ENCODE measurements around the gene FBXL19.

The FBXL19 gene

GRCh38 chr16:30895627-30896260 lies 27.6 kb upstream of the FBXL19 start:
- H3K4me3 ChIP-seq (ENCODE audit: low read depth, low read length) = no peak overlapping the region
- DNase-seq (ENCODE audit: low read depth) = no peak
- TF ChIP-seq, protein P1, sequence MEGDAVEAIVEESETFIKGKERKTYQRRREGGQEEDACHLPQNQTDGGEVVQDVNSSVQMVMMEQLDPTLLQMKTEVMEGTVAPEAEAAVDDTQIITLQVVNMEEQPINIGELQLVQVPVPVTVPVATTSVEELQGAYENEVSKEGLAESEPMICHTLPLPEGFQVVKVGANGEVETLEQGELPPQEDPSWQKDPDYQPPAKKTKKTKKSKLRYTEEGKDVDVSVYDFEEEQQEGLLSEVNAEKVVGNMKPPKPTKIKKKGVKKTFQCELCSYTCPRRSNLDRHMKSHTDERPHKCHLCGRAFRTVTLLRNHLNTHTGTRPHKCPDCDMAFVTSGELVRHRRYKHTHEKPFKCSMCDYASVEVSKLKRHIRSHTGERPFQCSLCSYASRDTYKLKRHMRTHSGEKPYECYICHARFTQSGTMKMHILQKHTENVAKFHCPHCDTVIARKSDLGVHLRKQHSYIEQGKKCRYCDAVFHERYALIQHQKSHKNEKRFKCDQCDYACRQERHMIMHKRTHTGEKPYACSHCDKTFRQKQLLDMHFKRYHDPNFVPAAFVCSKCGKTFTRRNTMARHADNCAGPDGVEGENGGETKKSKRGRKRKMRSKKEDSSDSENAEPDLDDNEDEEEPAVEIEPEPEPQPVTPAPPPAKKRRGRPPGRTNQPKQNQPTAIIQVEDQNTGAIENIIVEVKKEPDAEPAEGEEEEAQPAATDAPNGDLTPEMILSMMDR (IDR thresholded peaks at IDR 0.05; ENCODE audit: insufficient read depth, low read depth, low read length, missing control alignments) = no peak

GRCh38 chr16:30896261-30896888 lies 27.0 kb upstream of the FBXL19 start, which contains the start of gene CTF1:
TSS of gene CTF1 (plus strand) at chr16:30896614. CDS start at chr16:30896644, 30 bp downstream.
- no peak for DNase-seq (ENCODE audit: low read depth)
- peak within 1 kb of the TSS; percentile 42 for H3K4me3 ChIP-seq (ENCODE audit: low read depth, low read length)
- TF ChIP-seq, protein P1 (IDR thresholded peaks at IDR 0.05; ENCODE audit: insufficient read depth, low read depth, low read length, missing control alignments) = no peak

GRCh38 chr16:30896889-30897733 lies 26.3 kb upstream of the FBXL19 start:
- H3K4me3 ChIP-seq (ENCODE audit: low read depth, low read length) = peak overlapping the region; percentile 42
- DNase-seq (ENCODE audit: low read depth) = peak; percentile 87
- TF ChIP-seq, protein P1 (IDR thresholded peaks at IDR 0.05; ENCODE audit: insufficient read depth, low read depth, low read length, missing control alignments) = no peak

DNA sequence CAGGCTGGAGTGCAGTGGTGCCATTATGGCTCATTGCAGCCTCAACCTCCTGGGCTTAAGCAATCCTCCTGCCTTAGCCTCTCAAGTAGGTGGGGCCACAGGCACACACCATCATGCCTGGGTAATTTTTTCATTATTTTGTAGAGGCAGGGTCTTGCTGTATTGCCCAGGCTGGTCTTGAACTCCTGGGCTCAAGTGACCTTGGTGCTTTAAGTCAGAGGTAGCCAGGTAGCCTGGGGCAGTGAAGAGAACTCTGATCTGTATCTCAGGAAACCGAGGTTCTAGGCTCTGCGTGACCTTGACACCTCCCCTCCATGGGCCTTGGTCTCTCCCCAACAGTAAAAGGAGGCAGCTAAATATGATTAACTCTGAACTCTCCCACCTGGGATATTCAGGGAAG lies 23.6 kb upstream of the FBXL19 start:
- DNase-seq (ENCODE audit: low read depth) = no peak
- TF ChIP-seq, protein P1 (IDR thresholded peaks at IDR 0.05; ENCODE audit: insufficient read depth, low read depth, low read length, missing control alignments) = no peak
- H3K4me3 ChIP-seq (ENCODE audit: low read depth, low read length) = no peak overlapping the region

GRCh38 chr16:30900588-30900987 lies 22.8 kb upstream of the FBXL19 start:
- TF ChIP-seq, protein P1 (IDR thresholded peaks at IDR 0.05; ENCODE audit: insufficient read depth, low read depth, low read length, missing control alignments) = no peak
- DNase-seq (ENCODE audit: low read depth) = no peak
- no peak overlapping the region for H3K4me3 ChIP-seq (ENCODE audit: low read depth, low read length)

GRCh38 chr16:30901201-30902028 lies 22.0 kb upstream of the FBXL19 start:
- peak overlapping the region; percentile 55 for H3K4me3 ChIP-seq (ENCODE audit: low read depth, low read length)
- TF ChIP-seq, protein P1 (IDR thresholded peaks at IDR 0.05; ENCODE audit: insufficient read depth, low read depth, low read length, missing control alignments) = no peak
- no peak for DNase-seq (ENCODE audit: low read depth)

All from GM12865 (cell line).